Measurements from ENCODE around the gene CEBPZOS. TPM values are rescaled to one million over a fixed set of nuclear protein-coding genes. Genes with fewer than 3 reads are reported as not detected.

Gene CEBPZOS
- total and polyA plus RNA-seq, 10 of the 15 experiments (the other 5 are each of a cell fraction or from before 2014, with no cell fraction given), result 22.9 to 50.8 (median 39.1) TPM

DNA sequence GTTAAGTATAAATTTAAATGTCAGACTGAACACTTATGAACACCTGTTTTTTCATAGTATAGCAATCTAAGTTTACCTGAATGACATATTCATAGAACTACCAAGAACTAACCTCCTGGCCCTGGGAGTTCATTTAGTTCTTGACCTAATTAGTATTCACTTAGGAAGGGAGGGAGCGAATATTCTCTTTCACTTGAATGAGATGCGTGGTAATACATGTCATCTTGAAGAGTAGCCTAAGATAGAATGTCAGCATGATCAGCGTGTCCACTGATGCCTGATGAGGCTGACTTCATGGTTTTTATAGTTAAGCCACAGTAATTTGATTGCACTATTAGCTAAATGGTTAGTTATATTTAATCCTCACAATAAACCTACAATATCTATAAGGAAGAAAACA, 48.5 kb downstream of the CEBPZOS start (continued):
- TF ChIP-seq, protein P1, sequence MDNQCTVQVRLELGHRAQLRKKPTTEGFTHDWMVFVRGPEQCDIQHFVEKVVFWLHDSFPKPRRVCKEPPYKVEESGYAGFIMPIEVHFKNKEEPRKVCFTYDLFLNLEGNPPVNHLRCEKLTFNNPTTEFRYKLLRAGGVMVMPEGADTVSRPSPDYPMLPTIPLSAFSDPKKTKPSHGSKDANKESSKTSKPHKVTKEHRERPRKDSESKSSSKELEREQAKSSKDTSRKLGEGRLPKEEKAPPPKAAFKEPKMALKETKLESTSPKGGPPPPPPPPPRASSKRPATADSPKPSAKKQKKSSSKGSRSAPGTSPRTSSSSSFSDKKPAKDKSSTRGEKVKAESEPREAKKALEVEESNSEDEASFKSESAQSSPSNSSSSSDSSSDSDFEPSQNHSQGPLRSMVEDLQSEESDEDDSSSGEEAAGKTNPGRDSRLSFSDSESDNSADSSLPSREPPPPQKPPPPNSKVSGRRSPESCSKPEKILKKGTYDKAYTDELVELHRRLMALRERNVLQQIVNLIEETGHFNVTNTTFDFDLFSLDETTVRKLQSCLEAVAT (IDR thresholded peaks at IDR 0.05), result no peak
- TF ChIP-seq, protein P2, sequence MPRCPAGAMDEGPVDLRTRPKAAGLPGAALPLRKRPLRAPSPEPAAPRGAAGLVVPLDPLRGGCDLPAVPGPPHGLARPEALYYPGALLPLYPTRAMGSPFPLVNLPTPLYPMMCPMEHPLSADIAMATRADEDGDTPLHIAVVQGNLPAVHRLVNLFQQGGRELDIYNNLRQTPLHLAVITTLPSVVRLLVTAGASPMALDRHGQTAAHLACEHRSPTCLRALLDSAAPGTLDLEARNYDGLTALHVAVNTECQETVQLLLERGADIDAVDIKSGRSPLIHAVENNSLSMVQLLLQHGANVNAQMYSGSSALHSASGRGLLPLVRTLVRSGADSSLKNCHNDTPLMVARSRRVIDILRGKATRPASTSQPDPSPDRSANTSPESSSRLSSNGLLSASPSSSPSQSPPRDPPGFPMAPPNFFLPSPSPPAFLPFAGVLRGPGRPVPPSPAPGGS (IDR thresholded peaks at IDR 0.05; ENCODE audit: borderline replicate concordance, insufficient read depth, low read depth, low read length, poor library complexity, severe bottlenecking), result no peak
- TF ChIP-seq, protein P3, sequence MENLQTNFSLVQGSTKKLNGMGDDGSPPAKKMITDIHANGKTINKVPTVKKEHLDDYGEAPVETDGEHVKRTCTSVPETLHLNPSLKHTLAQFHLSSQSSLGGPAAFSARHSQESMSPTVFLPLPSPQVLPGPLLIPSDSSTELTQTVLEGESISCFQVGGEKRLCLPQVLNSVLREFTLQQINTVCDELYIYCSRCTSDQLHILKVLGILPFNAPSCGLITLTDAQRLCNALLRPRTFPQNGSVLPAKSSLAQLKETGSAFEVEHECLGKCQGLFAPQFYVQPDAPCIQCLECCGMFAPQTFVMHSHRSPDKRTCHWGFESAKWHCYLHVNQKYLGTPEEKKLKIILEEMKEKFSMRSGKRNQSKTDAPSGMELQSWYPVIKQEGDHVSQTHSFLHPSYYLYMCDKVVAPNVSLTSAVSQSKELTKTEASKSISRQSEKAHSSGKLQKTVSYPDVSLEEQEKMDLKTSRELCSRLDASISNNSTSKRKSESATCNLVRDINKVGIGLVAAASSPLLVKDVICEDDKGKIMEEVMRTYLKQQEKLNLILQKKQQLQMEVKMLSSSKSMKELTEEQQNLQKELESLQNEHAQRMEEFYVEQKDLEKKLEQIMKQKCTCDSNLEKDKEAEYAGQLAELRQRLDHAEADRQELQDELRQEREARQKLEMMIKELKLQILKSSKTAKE (IDR thresholded peaks at IDR 0.05; ENCODE audit: low read depth, poor library complexity, severe bottlenecking), result no peak
- no peak for TF ChIP-seq POLR2AphosphoS5 (IDR thresholded peaks at IDR 0.05; ENCODE audit: low read length)
- TF ChIP-seq RB1 (IDR thresholded peaks at IDR 0.05; ENCODE audit: borderline replicate concordance), result no peak

DNA sequence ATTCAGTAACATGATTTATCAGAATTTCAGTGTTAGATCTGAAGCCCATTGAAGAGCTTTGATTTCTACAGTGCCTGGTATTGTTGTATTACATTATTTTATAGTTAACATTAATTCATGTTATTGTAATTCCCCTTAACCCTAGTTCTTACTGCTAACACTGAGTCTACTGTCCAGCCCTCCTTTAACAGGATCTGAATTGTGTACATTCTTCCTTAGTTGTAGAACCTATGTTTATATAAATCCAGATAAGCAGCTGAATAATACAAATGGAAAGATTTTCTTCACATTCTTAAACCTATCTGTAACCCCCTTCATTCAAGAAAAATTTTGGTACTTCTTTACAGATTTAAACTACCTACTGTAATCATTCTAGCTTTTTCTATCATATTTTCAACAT, 49.9 kb downstream of the CEBPZOS start:
- Histone ChIP-seq H3K36me3 (ENCODE audit: control insufficient read depth in 2 of 2, insufficient read depth in 2 of 2, low read length in 1 of 2) (peaks cover 2 to 27% of the 10 kb centered on the region in 2 experiments), H3K27ac (ENCODE audit: control insufficient read depth, insufficient read depth) (no peak overlapping the region), H4K20me1 (ENCODE audit: control insufficient read depth, insufficient read depth) (no peaks in the 10 kb centered on the region), H3K4me1 (ENCODE audit: control insufficient read depth, insufficient read depth, low read length) (peaks cover 6% of the 10 kb centered on the region), H3K9ac (ENCODE audit: control insufficient read depth, insufficient read depth, low read length) (no peak overlapping the region), H3K4me2 (ENCODE audit: control insufficient read depth, insufficient read depth) (no peak overlapping the region), H2AFZ (ENCODE audit: control insufficient read depth, low read depth, low read length) (no peak overlapping the region), H3K9me3 (replicated peaks; ENCODE audit: control insufficient read depth, insufficient read depth, low read length) (no peaks in the 10 kb centered on the region), H3K79me2 (ENCODE audit: control insufficient read depth, insufficient read depth, low read length) (no peaks in the 10 kb centered on the region), H3K27me3 (replicated peaks in 1 of 2; ENCODE audit: control insufficient read depth in 2 of 2, insufficient read depth in 2 of 2, low read length in 1 of 2) (no peaks in the 10 kb centered on the region), H3K4me3 (no peak overlapping the region)
- BruUV-seq (replicated peaks), result no TSS peak
- POLR2A ChIA-PET, result interaction anchor here (0.5 kb wide), 1 partner anchor 126 kb away, joined by 6 read pairs; no protein-coding TSS in a partner anchor
- DNase-seq (ENCODE audit: low read depth, low spot score), result no peak
- SMC1A ChIA-PET (ENCODE audit: uncharacterized antibody, unreplicated experiment), result interaction anchor here (1.1 kb wide), 1 partner anchor 10 kb away, joined by 3 read pairs; no protein-coding TSS in a partner anchor
- intact Hi-C loops (cut with micrococcal nuclease; ENCODE audit: unreplicated experiment), result no loop called here
- in situ Hi-C loops (cut with MboI), result no loop called here
- TF ChIP-seq TARDBP (IDR thresholded peaks at IDR 0.05; ENCODE audit: borderline replicate concordance) (no peak), TCF3 (IDR thresholded peaks at IDR 0.05; ENCODE audit: borderline replicate concordance, insufficient read depth, low read depth, low read length) (no peak), SP1 (IDR thresholded peaks at IDR 0.05; ENCODE audit: low read depth, low read length) (no peak), ASH2L (IDR thresholded peaks at IDR 0.05; ENCODE audit: borderline replicate concordance, low read depth) (no peak), EED (IDR thresholded peaks at IDR 0.05; ENCODE audit: low read depth) (no peak)
- TF ChIP-seq, protein P4, sequence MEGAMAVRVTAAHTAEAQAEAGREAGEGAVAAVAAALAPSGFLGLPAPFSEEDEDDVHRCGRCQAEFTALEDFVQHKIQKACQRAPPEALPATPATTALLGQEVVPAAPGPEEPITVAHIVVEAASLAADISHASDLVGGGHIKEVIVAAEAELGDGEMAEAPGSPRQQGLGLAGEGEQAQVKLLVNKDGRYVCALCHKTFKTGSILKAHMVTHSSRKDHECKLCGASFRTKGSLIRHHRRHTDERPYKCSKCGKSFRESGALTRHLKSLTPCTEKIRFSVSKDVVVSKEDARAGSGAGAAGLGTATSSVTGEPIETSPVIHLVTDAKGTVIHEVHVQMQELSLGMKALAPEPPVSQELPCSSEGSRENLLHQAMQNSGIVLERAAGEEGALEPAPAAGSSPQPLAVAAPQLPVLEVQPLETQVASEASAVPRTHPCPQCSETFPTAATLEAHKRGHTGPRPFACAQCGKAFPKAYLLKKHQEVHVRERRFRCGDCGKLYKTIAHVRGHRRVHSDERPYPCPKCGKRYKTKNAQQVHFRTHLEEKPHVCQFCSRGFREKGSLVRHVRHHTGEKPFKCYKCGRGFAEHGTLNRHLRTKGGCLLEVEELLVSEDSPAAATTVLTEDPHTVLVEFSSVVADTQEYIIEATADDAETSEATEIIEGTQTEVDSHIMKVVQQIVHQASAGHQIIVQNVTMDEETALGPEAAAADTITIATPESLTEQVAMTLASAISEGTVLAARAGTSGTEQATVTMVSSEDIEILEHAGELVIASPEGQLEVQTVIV (IDR thresholded peaks at IDR 0.05; ENCODE audit: borderline replicate concordance, partially characterized antibody), result no peak
- TF ChIP-seq, protein P5, sequence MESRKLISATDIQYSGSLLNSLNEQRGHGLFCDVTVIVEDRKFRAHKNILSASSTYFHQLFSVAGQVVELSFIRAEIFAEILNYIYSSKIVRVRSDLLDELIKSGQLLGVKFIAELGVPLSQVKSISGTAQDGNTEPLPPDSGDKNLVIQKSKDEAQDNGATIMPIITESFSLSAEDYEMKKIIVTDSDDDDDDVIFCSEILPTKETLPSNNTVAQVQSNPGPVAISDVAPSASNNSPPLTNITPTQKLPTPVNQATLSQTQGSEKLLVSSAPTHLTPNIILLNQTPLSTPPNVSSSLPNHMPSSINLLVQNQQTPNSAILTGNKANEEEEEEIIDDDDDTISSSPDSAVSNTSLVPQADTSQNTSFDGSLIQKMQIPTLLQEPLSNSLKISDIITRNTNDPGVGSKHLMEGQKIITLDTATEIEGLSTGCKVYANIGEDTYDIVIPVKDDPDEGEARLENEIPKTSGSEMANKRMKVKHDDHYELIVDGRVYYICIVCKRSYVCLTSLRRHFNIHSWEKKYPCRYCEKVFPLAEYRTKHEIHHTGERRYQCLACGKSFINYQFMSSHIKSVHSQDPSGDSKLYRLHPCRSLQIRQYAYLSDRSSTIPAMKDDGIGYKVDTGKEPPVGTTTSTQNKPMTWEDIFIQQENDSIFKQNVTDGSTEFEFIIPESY (IDR thresholded peaks at IDR 0.05), result no peak
- RAD21 ChIA-PET (ENCODE audit: unreplicated experiment), result interaction anchor here (0.6 kb wide), 1 partner anchor 58 kb away, joined by 5 read pairs; no protein-coding TSS in a partner anchor
- CTCF ChIA-PET, result interaction anchor here (1.2 to 1.7 kb wide), 2 partner anchors 11 to 76 kb away, joined by 4 read pairs; no protein-coding TSS in a partner anchor
- no peak for FAIRE-seq
- no peak for ATAC-seq
